ENCODE results near the gene KIF3A.

Gene KIF3A

GRCh38 chr5:132662004-132662401, 75.3 kb downstream of the KIF3A start:
- no peak overlapping the region for H3K27ac ChIP-seq
- TF ChIP-seq CTCF (conservative IDR thresholded peaks at IDR 0.05), result no peak

- no peak for TF ChIP-seq CTCF (conservative IDR thresholded peaks at IDR 0.05)
- no peak overlapping the region for H3K27ac ChIP-seq
Observed at GRCh38 chr5:132661231-132662003, 75.9 kb downstream of the KIF3A start.

- H3K27ac ChIP-seq, result no peak overlapping the region
- no peak for TF ChIP-seq CTCF (conservative IDR thresholded peaks at IDR 0.05)
Observed at GRCh38 chr5:132659598-132660493, 77.5 kb downstream of the KIF3A start.

GRCh38 chr5:132658381-132659302, 78.7 kb downstream of the KIF3A start:
- no peak overlapping the region for H3K27ac ChIP-seq

GRCh38 chr5:132657676-132658380, 79.5 kb downstream of the KIF3A start, which contains the start of gene IL13:
Gene IL13, plus strand, starts transcription at chr5:132658173. Its CDS starts 14 bp downstream, at chr5:132658187.
- H3K27ac ChIP-seq, result no peak within 1 kb of the TSS
- TF ChIP-seq CTCF (conservative IDR thresholded peaks at IDR 0.05), result no peak

More at GRCh38 chr5:132658381-132659302, 78.7 kb downstream of the KIF3A start:
- no peak for TF ChIP-seq CTCF (conservative IDR thresholded peaks at IDR 0.05)

- H3K27ac ChIP-seq, result no peak overlapping the region
- TF ChIP-seq CTCF (conservative IDR thresholded peaks at IDR 0.05), result no peak
Observed at GRCh38 chr5:132656774-132657355, 80.5 kb downstream of the KIF3A start.

All from VCaP (cell line).